Measurements from ENCODE around the gene FLT1.

Gene FLT1

DNA sequence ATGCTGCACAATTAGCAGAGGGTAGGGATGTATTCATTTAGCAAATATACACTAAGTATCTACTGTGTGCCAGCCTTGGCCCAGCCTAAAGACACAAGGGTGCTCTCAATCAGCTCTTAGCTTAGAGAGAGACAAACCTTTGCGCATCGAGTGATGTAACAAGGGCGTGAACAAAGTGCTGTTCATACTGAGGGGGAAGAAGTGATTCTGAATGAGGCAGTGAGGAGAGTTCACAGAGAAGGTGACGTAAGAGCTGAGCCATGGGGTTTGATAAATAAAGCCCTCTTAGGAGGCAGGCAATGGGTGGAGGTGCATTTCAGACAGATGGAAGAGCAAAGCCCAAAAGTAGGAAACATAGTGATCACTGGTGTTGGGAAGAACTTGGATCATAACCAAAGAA lies 68.5 kb downstream of the FLT1 start:
- DNase-seq, result peak; percentile 21 to 48 (median 30)

DNA sequence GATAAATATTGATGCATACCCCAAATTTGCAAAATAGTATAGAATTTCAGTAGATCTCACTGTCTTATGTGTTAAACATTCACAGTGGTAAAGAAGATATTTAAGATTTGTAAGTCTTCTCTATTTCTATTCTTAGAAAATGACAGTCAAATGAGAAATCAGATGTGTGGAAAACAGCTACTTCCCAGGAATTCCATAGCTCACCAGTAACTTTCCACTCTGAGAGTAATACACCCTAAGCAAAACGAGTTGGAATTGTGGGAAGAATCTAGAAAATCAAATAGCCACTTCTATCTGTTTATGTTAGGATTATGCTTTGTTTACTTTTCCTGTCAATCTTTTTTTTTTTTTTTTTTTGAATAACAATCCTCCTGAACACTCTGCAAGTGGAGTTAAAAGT lies 69.1 kb downstream of the FLT1 start:
- no peak for DNase-seq

DNA sequence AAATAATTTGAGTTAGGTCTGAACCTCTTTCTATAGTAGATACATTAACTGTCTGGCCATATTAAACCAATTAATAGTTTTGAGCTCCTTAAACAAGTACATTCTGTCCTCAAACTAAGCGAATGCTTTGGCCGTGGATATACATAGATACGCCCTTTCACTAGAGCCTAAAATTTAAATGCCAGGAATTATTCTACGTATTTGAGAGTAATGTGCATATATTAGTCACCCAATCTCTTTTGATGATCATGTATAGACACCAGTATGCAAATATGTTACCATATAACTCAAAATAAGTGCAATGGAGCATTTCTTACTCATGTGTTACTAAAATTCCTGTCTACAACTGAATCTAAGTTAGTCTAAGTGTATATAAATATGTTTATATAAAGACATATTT lies 70.4 kb downstream of the FLT1 start:
- DNase-seq, result no peak

DNA sequence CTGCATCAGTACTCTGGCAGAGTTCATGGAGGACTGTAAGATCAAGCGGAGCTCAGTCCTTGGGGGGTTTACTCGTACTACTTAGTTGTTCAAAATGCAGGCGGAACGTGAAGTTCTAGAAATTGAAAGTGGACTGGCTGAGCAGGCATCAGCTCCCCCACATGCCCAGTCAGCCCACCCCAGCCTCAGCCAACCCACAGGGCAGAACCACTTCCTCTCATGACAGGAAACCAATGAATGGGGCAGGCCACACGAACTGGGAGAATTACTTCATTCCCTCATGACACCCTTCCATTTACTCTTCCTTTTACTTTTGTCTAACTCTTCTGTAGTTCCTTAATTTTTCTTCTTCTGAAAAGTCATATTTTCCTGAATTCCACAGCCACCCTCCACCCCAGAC lies 71.9 kb downstream of the FLT1 start:
- DNase-seq, result peak; percentile 86 to 93 (median 92)

DNA sequence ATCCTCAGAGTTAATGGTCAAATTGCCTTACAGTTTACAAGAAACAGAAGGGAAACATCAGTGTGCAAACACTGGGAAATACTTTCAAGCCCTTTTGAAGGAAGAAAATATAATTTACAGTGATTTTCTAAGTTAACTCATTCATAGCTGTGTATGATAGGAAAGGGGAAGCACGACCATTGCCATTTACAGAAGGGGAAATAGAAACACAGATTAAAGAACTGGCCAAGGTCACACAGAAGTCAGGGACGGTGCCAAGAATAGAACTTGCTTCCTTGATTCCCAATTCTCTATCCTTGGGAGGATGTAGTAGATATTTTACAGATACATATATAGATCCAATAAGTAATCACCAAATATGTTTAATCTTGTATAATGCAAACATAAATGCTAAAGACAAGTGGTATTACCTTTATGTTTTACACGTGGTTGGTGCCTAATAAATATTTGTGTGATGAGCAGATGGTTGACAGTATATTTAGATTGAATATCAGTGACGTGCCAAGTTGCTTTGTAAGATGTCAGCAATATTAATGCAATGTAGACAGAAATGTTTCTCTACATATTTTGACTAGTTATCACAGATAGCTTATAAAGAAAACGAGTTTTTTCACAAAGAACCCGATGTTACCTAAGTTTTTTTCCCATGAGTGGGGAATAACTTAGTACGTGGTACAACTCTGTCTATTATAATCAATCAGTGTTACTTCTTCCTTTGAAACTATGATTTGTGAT lies 73.1 kb downstream of the FLT1 start:
- DNase-seq, result peak; percentile 20 to 69 (median 58)

DNA sequence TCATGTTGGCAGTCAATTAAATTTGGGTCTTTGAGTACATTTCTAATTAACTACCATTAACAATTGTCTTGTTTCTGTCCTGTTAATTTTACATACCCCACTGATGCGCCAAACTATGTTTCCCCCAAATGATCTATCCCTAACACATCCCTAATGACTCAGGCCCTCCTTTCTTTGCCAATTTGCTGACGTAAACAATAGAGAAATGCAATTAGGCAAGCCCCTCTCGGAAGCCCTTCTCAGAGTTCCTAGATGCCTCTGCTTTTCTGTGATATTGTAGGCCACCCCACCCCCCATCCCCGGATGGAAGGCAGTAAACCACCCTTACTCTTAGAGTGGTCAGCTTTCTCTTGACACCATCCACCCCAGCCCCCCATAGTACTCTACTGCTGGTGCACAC lies 74.2 kb downstream of the FLT1 start:
- no peak for DNase-seq

DNA sequence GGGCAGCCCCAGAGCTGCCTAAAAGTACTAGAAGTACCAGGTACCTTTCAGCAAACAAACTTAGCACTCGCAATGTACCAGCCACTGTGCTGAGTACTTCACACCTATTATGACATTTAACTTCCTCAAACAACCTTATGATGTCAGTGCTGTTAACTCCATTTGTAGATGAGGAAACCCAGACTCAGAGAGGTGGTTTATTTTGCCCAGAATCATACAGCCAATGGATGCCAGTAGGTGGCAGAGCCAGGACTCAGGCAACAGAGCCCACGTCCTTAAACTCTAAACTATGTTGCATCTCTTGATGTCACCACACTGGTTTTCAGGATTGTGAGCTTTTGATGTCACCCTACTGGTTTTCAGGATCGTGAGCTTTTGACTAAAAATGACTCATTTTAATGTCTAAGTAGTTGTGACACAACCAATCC lies 78.9 kb downstream of the FLT1 start:
- DNase-seq, result peak; percentile 7 to 57 (median 28)

DNA sequence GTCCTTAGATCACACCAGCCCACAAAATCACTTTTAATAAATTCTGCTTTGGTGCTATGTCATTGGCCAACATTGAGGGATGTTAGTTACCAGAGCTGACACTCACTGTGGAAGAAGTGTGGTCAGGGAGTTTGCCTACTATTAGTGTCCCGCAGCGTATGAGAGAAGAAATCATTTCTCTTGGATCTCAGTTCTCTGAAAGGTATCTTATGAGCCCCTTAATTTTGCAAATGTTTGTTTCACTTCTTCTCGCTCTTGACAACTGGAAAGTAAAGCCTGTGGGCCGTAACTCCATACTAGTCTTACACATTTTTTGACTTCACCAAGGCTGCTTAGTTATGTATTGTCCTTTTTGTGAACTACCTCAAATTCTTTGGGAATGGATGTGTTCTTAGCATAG lies 80.9 kb downstream of the FLT1 start:
- DNase-seq, result no peak

DNA sequence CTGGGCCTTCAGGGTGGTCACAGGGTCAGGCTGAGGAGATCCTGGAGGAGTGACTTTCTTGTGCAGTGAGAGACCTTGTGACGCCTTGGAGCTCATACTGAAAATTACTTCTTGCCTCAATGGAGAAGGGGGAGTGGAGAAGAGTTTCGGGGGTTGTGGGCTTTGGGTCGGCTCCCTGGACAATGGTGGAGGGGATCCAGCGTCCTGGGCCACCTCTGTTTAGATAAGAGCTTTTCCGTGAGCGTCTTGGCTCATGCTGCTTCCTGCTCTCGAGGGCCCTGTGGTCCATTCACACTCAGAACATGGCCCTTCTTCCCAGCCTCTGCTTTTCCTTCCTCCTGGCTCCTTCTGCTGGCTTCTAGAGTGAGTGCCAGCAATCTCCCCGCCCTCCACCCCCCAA lies 81.9 kb downstream of the FLT1 start:
- no peak for DNase-seq

DNA sequence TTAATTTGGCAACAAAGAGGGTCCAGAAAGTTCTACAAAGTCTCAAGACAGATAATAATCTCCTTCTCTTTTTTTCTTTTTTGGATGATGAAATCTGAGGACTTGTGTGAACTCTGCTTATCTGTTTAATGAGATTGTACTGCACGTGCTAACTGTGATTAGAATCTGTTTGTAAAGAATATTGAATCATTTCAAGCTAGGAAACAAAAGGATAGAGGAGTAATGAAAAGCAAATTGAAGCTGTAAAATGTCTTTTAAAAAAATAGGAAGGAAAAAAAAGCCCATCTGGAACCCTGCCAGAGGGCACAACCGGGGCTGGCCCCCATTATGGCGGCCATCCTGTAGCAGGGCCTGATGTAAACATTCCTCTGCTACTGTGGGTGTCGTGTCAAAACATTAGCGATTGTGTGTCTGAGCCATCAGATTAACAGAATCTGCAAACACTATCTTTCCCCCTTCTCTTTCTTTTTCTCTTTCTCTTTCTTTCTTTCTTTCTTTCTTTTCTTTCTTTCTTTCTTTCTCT lies 83.0 kb downstream of the FLT1 start:
- peak; percentile 23 to 45 (median 36) for DNase-seq

DNA sequence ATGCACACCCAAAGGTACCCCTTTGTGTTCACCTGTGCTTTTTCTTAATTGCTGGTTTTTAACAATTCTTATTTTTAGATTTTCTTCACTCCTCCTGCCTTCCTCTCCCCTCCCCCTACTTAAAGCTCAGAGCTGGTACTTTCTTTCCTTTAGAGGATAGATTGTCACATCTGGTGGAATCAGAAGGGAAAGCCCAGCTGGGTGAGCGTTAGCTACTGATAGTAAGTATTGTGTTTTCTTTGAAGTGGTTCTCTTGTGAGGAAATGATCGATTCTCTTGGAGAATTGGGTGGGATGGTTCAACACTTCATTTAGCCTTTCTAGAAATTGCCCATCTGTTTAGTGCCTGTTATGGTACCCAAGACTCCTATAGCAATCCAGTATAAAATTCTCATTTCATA lies 84.8 kb downstream of the FLT1 start:
- no peak for DNase-seq

DNA sequence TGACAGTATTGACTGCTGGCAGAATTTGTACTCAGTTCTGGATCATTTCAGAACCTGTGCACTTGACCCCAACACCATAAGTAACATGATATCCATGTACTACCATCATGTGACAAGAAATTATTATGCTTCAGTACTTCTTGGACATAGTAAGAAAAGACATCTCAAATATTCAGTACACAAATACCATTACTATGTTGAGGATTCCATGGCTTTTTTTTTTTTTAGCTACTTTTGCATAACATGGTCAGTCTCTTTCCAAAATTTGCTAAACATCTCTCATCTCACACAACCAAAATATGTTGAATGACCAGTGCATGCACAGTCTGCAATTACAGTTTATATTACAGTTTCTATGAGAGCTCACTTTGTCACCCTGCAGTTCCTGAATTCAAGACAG lies 85.3 kb downstream of the FLT1 start:
- no peak for DNase-seq

DNA sequence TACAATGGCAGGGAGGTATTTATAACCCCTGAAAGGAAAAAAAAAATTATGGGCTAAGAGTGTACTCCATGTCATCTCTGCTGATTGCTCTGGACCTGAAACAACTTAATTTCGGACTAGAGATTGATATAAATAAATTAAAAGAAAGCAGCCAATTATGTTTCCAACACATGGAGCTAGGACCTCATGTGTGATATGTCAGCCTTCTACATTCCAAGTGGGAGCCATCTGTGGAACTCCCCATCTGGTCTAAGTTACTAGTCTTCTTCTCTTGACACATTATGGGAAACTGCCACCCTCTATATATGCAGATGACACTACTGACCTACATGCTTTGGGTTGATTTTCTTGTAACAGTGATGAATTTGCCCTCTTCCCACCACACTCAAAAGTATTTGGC lies 86.1 kb downstream of the FLT1 start:
- DNase-seq, result no peak

DNA sequence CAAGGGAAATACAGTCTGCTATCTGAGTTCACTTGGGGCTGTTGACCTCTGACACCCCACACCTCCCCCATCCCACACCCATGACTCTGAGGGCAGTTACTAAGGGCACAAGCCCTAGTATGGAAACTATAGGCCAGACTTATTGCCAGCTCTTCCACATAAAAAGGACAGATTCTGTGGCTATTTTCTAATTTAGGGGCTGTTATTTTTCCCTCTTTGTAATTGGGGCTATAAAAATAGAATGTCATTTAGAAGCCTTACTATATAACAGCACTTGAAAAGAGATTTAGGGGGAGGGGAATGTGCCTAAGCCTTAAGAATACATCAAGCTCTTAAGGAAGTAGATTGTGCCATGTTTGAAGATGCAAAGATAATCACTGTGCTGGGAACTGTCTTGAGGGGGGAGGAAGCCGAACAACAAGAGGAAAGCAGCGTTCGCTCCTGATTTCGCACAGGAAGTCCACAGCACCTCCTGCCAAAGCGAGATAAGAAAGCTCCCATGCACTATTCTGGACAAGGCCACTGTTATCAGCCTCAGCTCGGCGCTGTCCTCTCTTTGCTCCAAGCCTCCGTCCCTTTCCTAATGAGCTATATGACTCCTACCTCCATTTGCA lies 86.6 kb downstream of the FLT1 start:
- DNase-seq, result peak; percentile 46 to 59 (median 54)

DNA sequence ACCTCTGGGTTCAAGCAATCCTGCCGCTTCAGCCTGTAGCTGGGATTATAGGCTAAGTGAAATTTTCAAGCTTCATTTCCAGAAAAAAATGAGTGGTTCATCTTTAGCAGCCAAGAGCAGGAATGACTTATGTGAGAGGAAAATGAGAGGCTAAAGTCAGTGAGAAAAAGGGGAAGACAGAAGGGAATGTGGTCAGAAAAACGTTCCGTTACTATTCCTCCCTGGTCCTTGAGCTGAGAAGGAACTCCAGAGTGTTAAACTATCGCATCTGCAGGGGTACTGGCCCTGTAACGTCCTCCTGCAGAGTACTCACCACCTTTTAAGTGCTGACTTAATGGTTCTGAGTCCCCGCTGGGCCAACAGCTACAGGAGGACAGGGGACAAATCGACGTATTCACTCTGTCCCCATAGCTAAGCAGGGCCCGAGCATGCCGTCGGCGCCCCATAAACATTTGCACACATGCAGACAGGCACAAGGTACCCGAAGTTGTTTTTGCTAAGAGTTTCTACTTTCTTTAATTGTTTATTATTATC lies 88.1 kb downstream of the FLT1 start:
- peak; percentile 19 to 52 (median 39) for DNase-seq

DNA sequence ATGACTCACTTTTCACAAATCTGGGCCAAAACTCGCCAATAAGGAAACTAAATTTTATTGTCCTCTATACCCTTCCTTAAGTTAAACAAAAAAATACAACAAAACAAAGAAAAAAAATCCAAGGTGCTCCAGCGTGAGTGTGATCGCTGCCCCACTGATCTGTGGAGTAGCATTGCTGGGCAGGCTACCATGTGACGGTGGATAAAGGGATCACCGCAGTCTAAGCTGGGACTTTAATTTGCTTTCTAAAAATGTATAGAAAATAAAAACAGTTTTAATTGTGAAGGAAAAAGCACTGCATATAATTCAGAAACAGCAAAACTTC lies 92.9 kb downstream of the FLT1 start:
- no peak for DNase-seq

DNA sequence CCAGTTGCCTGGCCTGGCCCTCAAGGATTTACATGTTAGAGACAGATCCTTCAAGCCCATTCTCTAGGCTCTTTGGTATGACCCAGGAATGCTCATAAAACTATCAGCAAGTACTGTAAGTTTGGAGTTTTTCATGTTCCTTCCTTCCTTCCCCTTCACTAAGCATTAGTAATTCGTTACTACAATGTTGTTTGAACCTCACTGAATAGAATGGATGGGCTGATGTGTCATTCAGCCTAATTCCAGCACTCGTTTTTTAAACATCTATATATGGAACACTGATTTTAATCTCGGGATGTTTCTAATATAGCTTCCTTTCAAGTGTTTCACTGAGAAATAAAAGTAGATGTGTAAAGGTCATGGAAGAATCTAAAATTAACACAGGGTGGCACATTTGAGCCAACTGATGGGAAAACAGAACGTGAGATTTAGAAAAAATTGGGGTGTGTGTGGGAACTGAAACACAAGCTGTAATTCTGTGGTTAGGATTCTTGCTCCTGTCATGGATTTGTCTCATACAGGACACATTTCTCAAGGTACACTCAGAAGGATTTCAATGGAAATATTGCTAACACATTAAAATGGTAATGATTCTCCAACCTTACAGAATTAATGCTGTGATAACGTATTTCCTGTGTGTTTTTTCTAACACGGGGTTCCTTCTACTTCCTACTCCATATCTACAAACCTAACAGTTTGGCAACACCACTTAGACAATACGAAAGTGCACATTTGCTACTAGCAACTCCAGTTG lies 93.4 kb downstream of the FLT1 start:
- peak; percentile 57 to 90 (median 72) for DNase-seq

DNA sequence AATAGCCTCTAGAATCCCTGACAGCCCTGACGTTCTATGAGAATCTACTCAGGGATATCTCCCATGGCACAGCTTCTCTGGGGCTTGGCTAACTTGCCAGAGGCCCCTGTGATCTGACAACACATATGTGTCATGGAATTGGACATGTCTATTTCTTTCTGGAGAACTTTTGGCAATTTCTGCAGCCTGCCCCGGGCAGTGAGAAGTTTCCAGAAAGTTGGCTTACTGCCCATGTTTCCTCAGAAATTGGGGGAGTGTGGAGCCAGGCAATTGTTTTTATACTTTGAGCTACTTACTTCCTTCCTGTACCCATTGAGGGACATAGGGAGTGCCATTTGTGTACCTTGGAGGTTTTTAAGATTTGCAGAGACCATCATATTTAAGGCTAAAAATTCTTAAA lies 98.9 kb downstream of the FLT1 start:
- DNase-seq, result no peak

DNA sequence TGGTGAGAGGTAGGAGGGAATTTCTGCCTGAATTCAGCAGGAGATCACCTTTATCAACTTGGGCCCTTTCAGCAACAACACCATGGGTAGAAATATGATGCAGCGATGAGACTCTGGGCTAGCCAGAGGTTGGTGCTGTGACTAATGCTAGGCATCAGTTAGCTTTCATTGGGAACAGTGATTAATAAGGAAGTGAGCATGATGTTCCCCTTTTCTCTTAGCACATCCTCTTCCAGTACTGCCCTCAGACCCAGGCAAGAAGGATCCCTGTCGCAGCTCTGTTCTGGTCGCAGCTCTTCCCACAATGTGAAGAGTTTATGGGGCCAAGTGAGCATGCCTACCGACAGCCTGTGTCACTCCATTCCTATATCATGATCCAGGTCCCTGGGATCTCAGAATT lies 100.5 kb downstream of the FLT1 start:
- DNase-seq, result peak; percentile 74 to 92 (median 80)

DNA sequence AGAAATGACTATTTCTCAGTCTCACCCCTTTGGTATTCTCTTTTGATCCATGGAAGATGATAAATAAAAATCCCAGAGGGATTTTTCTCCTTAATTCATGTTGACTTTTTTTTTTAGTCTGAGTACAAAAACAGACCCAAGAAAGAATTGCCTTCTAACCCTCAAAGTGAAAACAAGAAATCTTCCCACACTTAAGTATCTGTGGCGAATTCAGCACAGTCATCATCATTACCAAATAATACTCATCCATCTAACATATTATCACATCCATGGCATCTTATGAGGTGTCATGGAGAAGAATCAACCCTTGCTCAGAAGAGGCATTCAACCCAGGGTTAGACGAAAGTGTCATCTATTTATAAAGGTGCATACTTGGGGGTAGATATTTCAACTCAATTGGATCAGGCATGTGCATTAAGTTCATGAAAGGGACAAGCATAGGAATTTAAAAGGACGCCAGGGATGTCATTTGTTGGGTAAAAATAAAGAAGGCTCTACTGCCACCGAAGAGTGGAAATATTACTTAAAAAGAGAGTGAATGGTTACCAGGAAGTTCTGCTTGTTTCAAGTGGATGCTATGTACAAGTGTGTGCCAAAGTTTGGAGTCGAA lies 101.9 kb downstream of the FLT1 start:
- DNase-seq, result no peak

DNA sequence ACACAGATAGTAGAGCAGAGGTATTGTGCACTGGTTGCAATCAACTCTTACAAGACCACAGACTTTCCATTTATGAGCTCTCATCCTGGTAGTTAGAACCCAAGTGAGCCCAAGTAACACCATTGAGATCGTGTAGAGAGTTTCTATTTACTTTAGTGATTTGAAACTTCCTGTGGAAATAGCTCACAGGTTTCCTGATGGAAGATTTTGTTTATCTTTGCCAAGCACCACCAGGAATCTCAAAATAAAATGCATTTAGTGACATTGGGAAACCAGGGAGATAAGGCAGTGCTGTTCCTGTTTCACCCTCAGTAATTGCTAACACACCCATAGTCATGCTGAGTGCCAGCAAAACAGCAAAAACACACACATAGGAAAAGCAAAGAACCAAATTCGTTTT lies 102.5 kb downstream of the FLT1 start:
- DNase-seq, result no peak

DNA sequence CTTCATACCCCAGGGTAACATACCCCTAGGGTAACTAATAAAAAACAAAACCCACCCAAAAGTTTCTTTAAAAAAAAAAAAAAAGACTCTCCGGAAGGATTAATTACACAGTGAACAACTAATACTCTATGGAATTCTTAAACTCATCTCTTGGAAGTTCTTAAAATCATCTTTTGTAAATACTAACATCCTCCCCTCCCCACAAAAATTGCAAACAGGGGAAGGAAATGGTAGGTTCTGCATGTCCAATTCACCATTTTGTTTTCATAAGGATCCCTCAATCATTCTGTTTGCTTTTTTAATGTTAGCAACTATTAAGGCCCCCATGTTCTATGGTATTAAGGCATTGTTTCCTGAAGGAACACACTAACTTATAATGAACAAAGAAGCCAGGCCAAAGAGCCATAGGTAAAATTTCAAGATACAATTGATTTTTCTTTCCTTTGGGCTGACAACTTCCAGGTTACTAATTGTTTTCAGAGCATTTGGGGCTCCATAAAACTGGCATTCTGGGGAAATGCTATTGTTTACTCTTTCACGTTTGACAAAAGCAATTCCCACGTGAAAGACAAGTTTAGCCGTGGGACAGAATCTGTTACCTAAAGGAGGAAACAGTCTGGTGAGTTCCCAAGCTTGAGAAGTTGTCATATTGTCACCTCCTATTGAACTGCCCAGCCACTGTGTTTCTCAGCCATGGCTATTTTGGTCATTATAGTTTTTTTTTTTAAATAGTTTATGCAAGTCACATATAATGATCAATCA lies 107.0 kb downstream of the FLT1 start:
- no peak for DNase-seq

Data from suppressor macrophage (primary cell).